Measurements from ENCODE around the gene CABP4. TPM values are rescaled to one million over a fixed set of nuclear protein-coding genes. Genes with fewer than 3 reads are reported as not detected.
"Not testable (repeated sequence)": the region's sequence is repeated elsewhere in the genome, so short reads cannot be mapped to it uniquely, and the experiment has no call there.

Gene CABP4
- total RNA-seq, 1 donor from 2014 or later: 0.96 TPM

- no peak for DNase-seq (ENCODE audit: low spot score)
Observed at GRCh38 chr11:67482275-67482826, 27.2 kb downstream of the CABP4 start.

- DNase-seq (ENCODE audit: low spot score): peak; percentile 100
Observed at GRCh38 chr11:67482827-67483798, 28.0 kb downstream of the CABP4 start, which contains the start of gene AIP. Gene AIP, plus strand, starts transcription at chr11:67483026. Its CDS starts 133 bp downstream, at chr11:67483159.

- DNase-seq (ENCODE audit: low spot score): no peak
Observed at GRCh38 chr11:67483831-67484665, 28.9 kb downstream of the CABP4 start.

GRCh38 chr11:67484847-67485311 lies 29.7 kb downstream of the CABP4 start:
- no peak for DNase-seq (ENCODE audit: low spot score)

- not testable (repeated sequence) for DNase-seq (ENCODE audit: low spot score)
Observed at GRCh38 chr11:67485873-67486361, 30.8 kb downstream of the CABP4 start.

GRCh38 chr11:67486481-67487195 lies 31.5 kb downstream of the CABP4 start:
- DNase-seq (ENCODE audit: low spot score): no peak

GRCh38 chr11:67489203-67489884 lies 34.2 kb downstream of the CABP4 start:
- no peak for DNase-seq (ENCODE audit: low spot score)

GRCh38 chr11:67489885-67490726 lies 35.0 kb downstream of the CABP4 start:
- DNase-seq (ENCODE audit: low spot score): no peak

- no peak for DNase-seq (ENCODE audit: low spot score)
Observed at GRCh38 chr11:67490727-67491065, 35.5 kb downstream of the CABP4 start.

- DNase-seq (ENCODE audit: low spot score): no peak
Observed at GRCh38 chr11:67491276-67492068, 36.3 kb downstream of the CABP4 start.

GRCh38 chr11:67492069-67492727 lies 37.0 kb downstream of the CABP4 start:
- no peak for DNase-seq (ENCODE audit: low spot score)

- DNase-seq (ENCODE audit: low spot score): no peak
Observed at GRCh38 chr11:67492801-67493547, 37.8 kb downstream of the CABP4 start.

GRCh38 chr11:67493548-67494370 lies 38.6 kb downstream of the CABP4 start:
- no peak for DNase-seq (ENCODE audit: low spot score)

GRCh38 chr11:67494371-67495233 lies 39.4 kb downstream of the CABP4 start:
- no peak for DNase-seq (ENCODE audit: low spot score)

- DNase-seq (ENCODE audit: low spot score): no peak
Observed at GRCh38 chr11:67495234-67496005, 40.3 kb downstream of the CABP4 start.
